GM12878 (cell line): ENCODE data around the gene BBC3. TPM values are rescaled to one million over a fixed set of nuclear protein-coding genes. Genes with fewer than 3 reads are reported as not detected.

ENCODE experiments used
- BHLHE40 ChIP-seq, 2 experiments: fragments of 450-650 bp in 1 of 2; IDR thresholded peaks; 2 replicates each; pipeline ENCODE4 v1.6.1; 2011 to 2017; ENCODE audit warnings: low read depth in 2 of 2, borderline replicate concordance in 1 of 2, improper control_type of control experiment in 1 of 2, low read length in 1 of 2, mild to moderate bottlenecking in 1 of 2
- CEBPB ChIP-seq, 2 experiments: fragments of 150-350 bp in 1 of 2; IDR thresholded peaks; 2 replicates each; pipeline ENCODE4 v1.6.1; 2012 to 2014; ENCODE audit warnings: low read depth in 2 of 2, low read length in 2 of 2, borderline replicate concordance in 1 of 2, inconsistent platforms in 1 of 2
- FOXK2 ChIP-seq: fragments of 450-650 bp; IDR thresholded peaks from 2 replicates; pipeline ENCODE4 v1.6.1; 2017; ENCODE audit warnings: mild to moderate bottlenecking, moderate library complexity
- IKZF1 ChIP-seq: fragments of 450-650 bp; conservative IDR thresholded peaks from 2 replicates; pipeline ENCODE4 v1.6.1; 2017; ENCODE audit warnings: antibody characterized with exemption, mild to moderate bottlenecking
- MLLT1 ChIP-seq: fragments of 450-650 bp; IDR thresholded peaks from 2 replicates; pipeline ENCODE4 v1.6.1; 2016; ENCODE audit warnings: mild to moderate bottlenecking
- MYC ChIP-seq: IDR thresholded peaks from 2 replicates; pipeline ENCODE4 v1.6.1; 2011; ENCODE audit warnings: mild to moderate bottlenecking, low read length, moderate library complexity, inconsistent platforms; ENCODE audit not compliant: insufficient read depth, insufficient replicate concordance, insufficient read length, severe bottlenecking
- POLR2AphosphoS2 ChIP-seq: IDR thresholded peaks from 2 replicates; pipeline ENCODE4 v1.6.1; 2011; ENCODE audit warnings: low read depth, mild to moderate bottlenecking, low read length, improper control_type of control experiment, moderate library complexity
- RELB ChIP-seq: fragments of 450-650 bp; IDR thresholded peaks from 2 replicates; pipeline ENCODE4 v1.6.1; 2017; ENCODE audit warnings: low read depth, mild to moderate bottlenecking, moderate library complexity
- SMAD5 ChIP-seq: IDR thresholded peaks from 2 replicates; pipeline ENCODE4 v1.6.1; 2016; ENCODE audit warnings: antibody characterized with exemption, low read depth
- SRF ChIP-seq, 2 experiments: IDR thresholded peaks; 2 replicates each; pipeline ENCODE4 v1.6.1; 2011; ENCODE audit warnings: low read depth in 2 of 2, low read length in 2 of 2, mild to moderate bottlenecking in 1 of 2, moderate library complexity in 1 of 2
- TARDBP ChIP-seq: IDR thresholded peaks from 2 replicates; pipeline ENCODE4 v1.6.1; 2016; ENCODE audit warnings: borderline replicate concordance
- USF1 ChIP-seq: IDR thresholded peaks from 2 replicates; pipeline ENCODE4 v1.6.1; 2011; ENCODE audit warnings: borderline replicate concordance, low read depth, mild to moderate bottlenecking, moderate library complexity, mixed read lengths, low read length; ENCODE audit not compliant: insufficient read depth; ENCODE audit errors: extremely low read length
- polyA plus RNA-seq, 11 experiments: library from polyadenylated mRNA; depleted of rRNA in 4 of 11; unstranded in 6 of 11; stranded (reverse) in 5 of 11; fragments of >200 nt; fragmentation: Nextera tagmentation in 4 of 11; fragmentation: Illumina TruSeq in 1 of 11; extraction: Ambion mirVana in 4 of 11; extraction: Trizol in 1 of 11; gene quantifications; 1 replicate in 1 of 11; 2 replicates in 10 of 11; pipeline versions ENCODE4 v1.2.1 to v1.2.3, GENCODE V29; 2011 to 2016; ENCODE audit warnings: inconsistent platforms in 2 of 11, missing spikeins in 2 of 11, low read depth in 1 of 11
- total RNA-seq, 4 experiments: library from RNA; depleted of rRNA in 3 of 4; stranded (reverse); fragments of >200 nt in 3 of 4; fragmentation: Illumina TruSeq in 1 of 4; extraction: Trizol in 1 of 4; gene quantifications; 2 replicates each; pipeline versions ENCODE4 v1.2.1 to v1.2.3, GENCODE V29; 2013 to 2021
- TF ChIP-seq, protein P1 (sequence below): IDR thresholded peaks from 2 replicates; pipeline ENCODE4 v1.6.1; 2012; ENCODE audit warnings: low read depth, low read length, improper control_type of control experiment
- TF ChIP-seq, protein P2 (sequence below): IDR thresholded peaks from 2 replicates; pipeline ENCODE4 v1.6.1; 2011; ENCODE audit warnings: borderline replicate concordance, low read depth, mild to moderate bottlenecking, moderate library complexity, low read length; ENCODE audit not compliant: insufficient read depth, poor library complexity, severe bottlenecking
- TF ChIP-seq, protein P3 (sequence below): fragments of 450-650 bp; conservative IDR thresholded peaks from 2 replicates; pipeline ENCODE4 v1.6.1; 2017; ENCODE audit warnings: mild to moderate bottlenecking, moderate library complexity
- TF ChIP-seq, protein P4 (sequence below): fragments of 450-650 bp; IDR thresholded peaks from 2 replicates; pipeline ENCODE4 v1.6.1; 2016; ENCODE audit warnings: mild to moderate bottlenecking

Gene BBC3
- total and polyA plus RNA-seq, 10 of the 15 experiments (the other 5 are each of a cell fraction or from before 2014, with no cell fraction given): 0.10 to 17.9 (median 7.5) TPM

DNA sequence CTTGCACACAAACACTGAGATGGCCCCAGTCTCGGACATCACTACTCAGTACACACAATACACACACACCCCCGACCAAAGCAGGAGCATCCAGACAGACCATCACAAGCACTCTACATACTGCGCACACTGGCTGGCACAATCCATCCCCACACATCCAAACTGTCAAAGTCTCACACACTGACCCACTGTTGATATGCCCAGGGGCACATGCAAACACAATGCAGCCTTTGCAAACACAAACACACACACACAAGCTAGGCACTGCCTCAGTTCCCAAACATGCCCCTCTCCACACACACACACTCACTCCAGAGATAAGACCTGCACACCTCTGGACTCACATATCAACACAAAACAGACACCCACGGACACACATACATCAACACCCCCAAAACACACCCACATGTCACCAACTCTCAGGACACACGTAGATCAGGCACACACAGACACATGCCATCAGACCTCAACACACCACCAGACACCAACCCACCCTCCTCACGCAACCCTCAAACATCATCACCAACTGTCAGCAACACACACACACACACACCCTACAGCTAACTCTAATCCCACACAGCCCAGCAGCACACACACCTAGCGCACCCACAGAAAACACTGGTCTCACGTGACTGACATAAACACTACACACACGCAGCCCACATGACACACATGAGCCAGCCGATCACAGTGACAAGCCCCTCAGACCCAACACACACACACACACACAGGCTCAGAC lies 1.9 kb downstream of the BBC3 start (continued):
- peak; percentile 40; the same call in 1 of the 2 replicates for TF ChIP-seq POLR2AphosphoS2
- peak; percentile 79 for TF ChIP-seq FOXK2
- no peak for TF ChIP-seq SMAD5
- TF ChIP-seq SRF (IDR thresholded peaks at IDR 0.05; ENCODE audit: low read depth in 2 of 2, low read length in 2 of 2): no peak
- TF ChIP-seq CEBPB (IDR thresholded peaks at IDR 0.05; ENCODE audit: borderline replicate concordance in 1 of 2, low read depth in 2 of 2, low read length in 2 of 2): no peak
- TF ChIP-seq, protein P1, sequence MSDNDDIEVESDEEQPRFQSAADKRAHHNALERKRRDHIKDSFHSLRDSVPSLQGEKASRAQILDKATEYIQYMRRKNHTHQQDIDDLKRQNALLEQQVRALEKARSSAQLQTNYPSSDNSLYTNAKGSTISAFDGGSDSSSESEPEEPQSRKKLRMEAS: peak; percentile 55; the same call in 1 of the 2 replicates
- TF ChIP-seq IKZF1: no peak
- peak; percentile 69; the same call in 1 of the 2 replicates for TF ChIP-seq RELB
- TF ChIP-seq, protein P2, sequence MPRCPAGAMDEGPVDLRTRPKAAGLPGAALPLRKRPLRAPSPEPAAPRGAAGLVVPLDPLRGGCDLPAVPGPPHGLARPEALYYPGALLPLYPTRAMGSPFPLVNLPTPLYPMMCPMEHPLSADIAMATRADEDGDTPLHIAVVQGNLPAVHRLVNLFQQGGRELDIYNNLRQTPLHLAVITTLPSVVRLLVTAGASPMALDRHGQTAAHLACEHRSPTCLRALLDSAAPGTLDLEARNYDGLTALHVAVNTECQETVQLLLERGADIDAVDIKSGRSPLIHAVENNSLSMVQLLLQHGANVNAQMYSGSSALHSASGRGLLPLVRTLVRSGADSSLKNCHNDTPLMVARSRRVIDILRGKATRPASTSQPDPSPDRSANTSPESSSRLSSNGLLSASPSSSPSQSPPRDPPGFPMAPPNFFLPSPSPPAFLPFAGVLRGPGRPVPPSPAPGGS: peak; percentile 45
- peak; percentile 46 for TF ChIP-seq USF1
- TF ChIP-seq, protein P3, sequence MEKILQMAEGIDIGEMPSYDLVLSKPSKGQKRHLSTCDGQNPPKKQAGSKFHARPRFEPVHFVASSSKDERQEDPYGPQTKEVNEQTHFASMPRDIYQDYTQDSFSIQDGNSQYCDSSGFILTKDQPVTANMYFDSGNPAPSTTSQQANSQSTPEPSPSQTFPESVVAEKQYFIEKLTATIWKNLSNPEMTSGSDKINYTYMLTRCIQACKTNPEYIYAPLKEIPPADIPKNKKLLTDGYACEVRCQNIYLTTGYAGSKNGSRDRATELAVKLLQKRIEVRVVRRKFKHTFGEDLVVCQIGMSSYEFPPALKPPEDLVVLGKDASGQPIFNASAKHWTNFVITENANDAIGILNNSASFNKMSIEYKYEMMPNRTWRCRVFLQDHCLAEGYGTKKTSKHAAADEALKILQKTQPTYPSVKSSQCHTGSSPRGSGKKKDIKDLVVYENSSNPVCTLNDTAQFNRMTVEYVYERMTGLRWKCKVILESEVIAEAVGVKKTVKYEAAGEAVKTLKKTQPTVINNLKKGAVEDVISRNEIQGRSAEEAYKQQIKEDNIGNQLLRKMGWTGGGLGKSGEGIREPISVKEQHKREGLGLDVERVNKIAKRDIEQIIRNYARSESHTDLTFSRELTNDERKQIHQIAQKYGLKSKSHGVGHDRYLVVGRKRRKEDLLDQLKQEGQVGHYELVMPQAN: peak; percentile 39; the same call in 1 of the 2 replicates
- peak; percentile 46; the same call in 1 of the 2 replicates for TF ChIP-seq MLLT1
- TF ChIP-seq BHLHE40 (IDR thresholded peaks at IDR 0.05; ENCODE audit: borderline replicate concordance in 1 of 2, low read depth in 2 of 2, low read length in 1 of 2): peak; percentile 94 to 96
- TF ChIP-seq, protein P4, sequence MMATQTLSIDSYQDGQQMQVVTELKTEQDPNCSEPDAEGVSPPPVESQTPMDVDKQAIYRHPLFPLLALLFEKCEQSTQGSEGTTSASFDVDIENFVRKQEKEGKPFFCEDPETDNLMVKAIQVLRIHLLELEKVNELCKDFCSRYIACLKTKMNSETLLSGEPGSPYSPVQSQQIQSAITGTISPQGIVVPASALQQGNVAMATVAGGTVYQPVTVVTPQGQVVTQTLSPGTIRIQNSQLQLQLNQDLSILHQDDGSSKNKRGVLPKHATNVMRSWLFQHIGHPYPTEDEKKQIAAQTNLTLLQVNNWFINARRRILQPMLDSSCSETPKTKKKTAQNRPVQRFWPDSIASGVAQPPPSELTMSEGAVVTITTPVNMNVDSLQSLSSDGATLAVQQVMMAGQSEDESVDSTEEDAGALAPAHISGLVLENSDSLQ: peak; percentile 64
- peak; percentile 55 for TF ChIP-seq MYC
- 0 out of 2 replicates have a peak, but pooled peaks have one; percentile 28 for TF ChIP-seq TARDBP
